Transverse colon (tissue), 4 donors: Measurements from ENCODE around the gene COL1A1. TPM values are rescaled to one million over a fixed set of nuclear protein-coding genes. Genes with fewer than 3 reads are reported as not detected.

Experiments
- DNase-seq: peaks from one replicate; pipeline ENCODE4 v3.0.0-alpha.2; 2019
- H3K27ac ChIP-seq, 4 donors: fragments of 200-600 bp; sonication (generic); 2 replicates each; pipeline ENCODE4 v1.5.1; 2016 to 2018; ENCODE audit warnings: inconsistent platforms in 4 of 4
- H3K27me3 ChIP-seq: fragments of 200-600 bp; sonication (generic); 2 replicates; pipeline ENCODE4 v1.5.1; 2017; ENCODE audit warnings: inconsistent platforms
- H3K36me3 ChIP-seq, 4 donors: fragments of 200-600 bp; sonication (generic); 2 replicates each; pipeline ENCODE4 v1.5.1; 2017 to 2019; ENCODE audit warnings: inconsistent platforms in 4 of 4
- H3K4me1 ChIP-seq, 4 donors: fragments of 200-600 bp; sonication (generic); 2 replicates each; pipeline ENCODE4 v1.5.1; 2017 to 2020; ENCODE audit warnings: inconsistent platforms in 4 of 4
- H3K4me3 ChIP-seq, 4 donors: fragments of 200-600 bp; sonication (generic); 1 replicate in 1 of 4; 2 replicates in 3 of 4; pipeline versions ENCODE4 v1.5.1 to v1.6.1; 2017 to 2019; ENCODE audit warnings: inconsistent platforms in 4 of 4
- H3K9me3 ChIP-seq, 2 donors: fragments of 200-600 bp; sonication (generic); 2 replicates each; pipeline ENCODE4 v1.5.1; 2017 to 2019; ENCODE audit warnings: inconsistent platforms in 2 of 2
- CTCF ChIP-seq, 5 experiments: fragments of 200-600 bp in 3 of 5; fragments of 450-650 bp in 2 of 5; sonication (generic) in 3 of 5; IDR thresholded peaks; 1 replicate in 2 of 5; 2 replicates in 3 of 5; pipeline ENCODE4 v1.5.1; 2016 to 2017; ENCODE audit warnings: antibody characterized with exemption in 5 of 5, inconsistent platforms in 3 of 5, mild to moderate bottlenecking in 2 of 5, moderate library complexity in 1 of 5
- EP300 ChIP-seq: sonication (generic); formaldehyde crosslinking; IDR thresholded peaks from one replicate; pipeline ENCODE4 v1.6.1; 2017; ENCODE audit warnings: antibody characterized with exemption, low read depth
- POLR2A ChIP-seq: fragments of 450-650 bp; IDR thresholded peaks from one replicate; pipeline ENCODE4 v1.6.1; 2016; ENCODE audit warnings: antibody characterized with exemption, mild to moderate bottlenecking, moderate library complexity
- POLR2AphosphoS5 ChIP-seq, 3 donors: sonication (generic); formaldehyde crosslinking; IDR thresholded peaks; one replicate each; pipeline ENCODE4 v1.6.1; 2016; ENCODE audit warnings: antibody characterized with exemption in 3 of 3
- WGBS, 2 donors: methylation state at CpG; one replicate each; pipeline ENCODE4 v1.1.5; 2018; ENCODE audit warnings: low coverage in 1 of 2; 5-methylcytosine and 5-hydroxymethylcytosine counted together
- in situ Hi-C, 4 donors: fragments of 200-750 bp; cut with MboI; loops; one replicate each; pipeline versions ENCODE4 v1.15.0 to v1.15.1; 2017; ENCODE audit warnings: low sequenced_read_pairs in 3 of 4, low pct_ligation_motif_present in 1 of 4, low pct_unique_long_range_greater_than_20kb in 1 of 4
- intact Hi-C: fragments of 100-400 bp; cut with DNase I; formaldehyde crosslinking; loops from one replicate; pipeline ENCODE4 v1.15.1; 2023; ENCODE audit warnings: low total_unique reads
- total RNA-seq, 4 donors: library from RNA; depleted of rRNA; stranded (reverse); fragments of >200 nt; gene quantifications; one replicate each; pipeline ENCODE4 v1.1.0, GENCODE V29; 2016

COL1A1 gene
- total RNA-seq, 4 donors from 2014 or later, result 13.0 to 210 (median 79.8) TPM

- 71 to 100% methylated on average over 1 to 16 of the region's 16 CpGs for WGBS, 2 donors
- in situ Hi-C loops, result no loop called here
- Histone ChIP-seq H3K4me1 (peaks cover 6 to 38% (median 24%) of the 10 kb centered on the region in 4 donors), H3K9me3 (no peaks in the 10 kb centered on the region), H3K36me3 (no peaks in the 10 kb centered on the region), H3K27ac (peak overlapping the region; percentile 0 to 98 (median 81)), H3K4me3 (no peak overlapping the region), H3K27me3 (no peaks in the 10 kb centered on the region)
- TF ChIP-seq POLR2A, result no peak
- no peak for DNase-seq
- intact Hi-C loops, result no loop called here
Measured at GRCh38 chr17:50153650-50154575, 47.5 kb downstream of the COL1A1 start.

- no peaks in the 10 kb centered on the region for H3K36me3 ChIP-seq
- no peaks in the 10 kb centered on the region for H3K27me3 ChIP-seq
- TF ChIP-seq POLR2A, result no peak
- H3K27ac ChIP-seq, result peak overlapping the region; percentile 92 to 98 (median 95)
- no peak overlapping the region for H3K4me3 ChIP-seq
- H3K4me1 ChIP-seq, result peaks cover 8 to 48% (median 34%) of the 10 kb centered on the region in 4 donors
- DNase-seq, result no peak
- intact Hi-C loops, result no loop called here
- H3K9me3 ChIP-seq, result no peaks in the 10 kb centered on the region
- 80% methylated on average over 7 of the region's 7 CpGs; no CpG with 5 or more reads in 1 of the 2 donors for WGBS, 2 donors
- in situ Hi-C loops, result no loop called here
Measured at GRCh38 chr17:50152736-50153135, 48.7 kb downstream of the COL1A1 start.

- no peaks in the 10 kb centered on the region for H3K36me3 ChIP-seq
- TF ChIP-seq POLR2AphosphoS5 (IDR thresholded peaks at IDR 0.05) (peak; percentile 9 to 58 (median 40)), CTCF (IDR thresholded peaks at IDR 0.05) (no peak), EP300 (no peak)
- peak; percentile 90 for DNase-seq
- intact Hi-C loops (no loop called here), in situ Hi-C loops (no loop called here)
- WGBS, 2 donors, result 0 to 1% methylated on average over 5 to 11 of the region's 12 CpGs
- peaks cover 15 to 55% (median 41%) of the 10 kb centered on the region in 4 donors for H3K4me1 ChIP-seq
- H3K4me3 ChIP-seq, result peak overlapping the region; percentile 61 to 91 (median 78)
- H3K9me3 ChIP-seq, result no peaks in the 10 kb centered on the region
- no peaks in the 10 kb centered on the region for H3K27me3 ChIP-seq
- H3K27ac ChIP-seq, result peak overlapping the region; percentile 92 to 98 (median 95)
Measured at GRCh38 chr17:50151937-50152547, 49.4 kb downstream of the COL1A1 start.

GRCh38 chr17:50151041-50151936 lies 50.1 kb downstream of the COL1A1 start:
- Histone ChIP-seq H3K36me3 (no peaks in the 10 kb centered on the region), H3K9me3 (no peaks in the 10 kb centered on the region), H3K4me1 (peaks cover 23 to 62% (median 48%) of the 10 kb centered on the region in 4 donors), H3K27me3 (no peaks in the 10 kb centered on the region), H3K4me3 (peak overlapping the region; percentile 61 to 91 (median 78)), H3K27ac (peak overlapping the region; percentile 92 to 98 (median 95))
- in situ Hi-C loops (no loop called here), intact Hi-C loops (no loop called here)
- DNase-seq, result peak; percentile 93
- TF ChIP-seq POLR2AphosphoS5 (IDR thresholded peaks at IDR 0.05) (peak in 2 of 3 donors; percentile 65 to 66), CTCF (IDR thresholded peaks at IDR 0.05) (peak; percentile 65 to 83 (median 74)), POLR2A (no peak), EP300 (no peak)
- 0 to 1% methylated on average over 2 to 20 of the region's 40 CpGs for WGBS, 2 donors
